HepG2 (cell line): ENCODE measurements around the gene HAT1. TPM values are rescaled to one million over a fixed set of nuclear protein-coding genes. Genes with fewer than 3 reads are reported as not detected.

Experiments
- ATF7 ChIP-seq, 2 experiments: fragments of 450-650 bp in 1 of 2; sonication (generic) in 1 of 2; formaldehyde crosslinking in 1 of 2; IDR thresholded peaks; 2 replicates each; pipeline versions ENCODE4 v1.4.0 to v1.6.1; 2016 to 2020; ENCODE audit warnings: antibody characterized with exemption in 1 of 2, mild to moderate bottlenecking in 1 of 2, missing genetic modification reagents in 1 of 2
- CHCHD3 ChIP-seq: sonication (generic); formaldehyde crosslinking; IDR thresholded peaks from 2 replicates; pipeline ENCODE4 v1.8.0; 2022; ENCODE audit warnings: mild to moderate bottlenecking, missing genetic modification reagents, moderate library complexity
- CREBL2 ChIP-seq: sonication (generic); formaldehyde crosslinking; IDR thresholded peaks from 2 replicates; pipeline ENCODE4 v1.8.1; 2023; ENCODE audit warnings: missing genetic modification reagents, mild to moderate bottlenecking, borderline replicate concordance
- CSRNP1 ChIP-seq: sonication (generic); formaldehyde crosslinking; IDR thresholded peaks from 2 replicates; pipeline ENCODE4 v1.8.1; 2023; ENCODE audit warnings: mild to moderate bottlenecking, missing genetic modification reagents
- FOXJ3 ChIP-seq: sonication (generic); formaldehyde crosslinking; IDR thresholded peaks from 2 replicates; pipeline ENCODE4 v1.4.0; 2020; ENCODE audit warnings: missing genetic modification reagents, mild to moderate bottlenecking, borderline replicate concordance
- FOXM1 ChIP-seq: sonication (generic); formaldehyde crosslinking; IDR thresholded peaks from 2 replicates; pipeline ENCODE4 v1.5.0; 2020; ENCODE audit warnings: missing genetic modification reagents
- GATAD2A ChIP-seq: IDR thresholded peaks from 2 replicates; pipeline ENCODE4 v1.6.1; 2016
- HOXD1 ChIP-seq: sonication (generic); formaldehyde crosslinking; IDR thresholded peaks from 2 replicates; pipeline ENCODE4 v1.5.0; 2020; ENCODE audit warnings: missing genetic modification reagents
- ISX ChIP-seq: sonication (generic); formaldehyde crosslinking; conservative IDR thresholded peaks from 2 replicates; pipeline ENCODE4 v1.5.0; 2020; ENCODE audit warnings: missing genetic modification reagents
- KDM5A ChIP-seq: fragments of 200-600 bp; sonication (generic); IDR thresholded peaks from 2 replicates; pipeline ENCODE4 v1.7.0; 2018; ENCODE audit warnings: antibody characterized with exemption, mild to moderate bottlenecking, low read length, borderline replicate concordance
- MAFG ChIP-seq: sonication (generic); formaldehyde crosslinking; IDR thresholded peaks from 2 replicates; pipeline ENCODE4 v1.5.1; 2020; ENCODE audit warnings: mild to moderate bottlenecking, missing genetic modification reagents
- MED13 ChIP-seq: sonication (generic); formaldehyde crosslinking; IDR thresholded peaks from 2 replicates; pipeline ENCODE4 v1.5.0; 2020; ENCODE audit warnings: missing genetic modification reagents
- MIXL1 ChIP-seq: IDR thresholded peaks from 2 replicates; pipeline ENCODE4 v1.6.1; 2016
- NR0B2 ChIP-seq: sonication (generic); formaldehyde crosslinking; IDR thresholded peaks from 2 replicates; pipeline ENCODE4 v1.4.0; 2020; ENCODE audit warnings: mild to moderate bottlenecking, missing genetic modification reagents
- POGZ ChIP-seq: sonication (generic); formaldehyde crosslinking; IDR thresholded peaks from 2 replicates; pipeline ENCODE4 v1.4.0; 2020; ENCODE audit warnings: mild to moderate bottlenecking, missing genetic modification reagents
- SIN3B ChIP-seq: fragments of 150-350 bp; IDR thresholded peaks from 2 replicates; pipeline ENCODE4 v1.6.1; 2014; ENCODE audit warnings: low read length
- SMAD3 ChIP-seq: sonication (generic); formaldehyde crosslinking; IDR thresholded peaks from 2 replicates; pipeline ENCODE4 v1.4.0; 2020; ENCODE audit warnings: missing genetic modification reagents
- SP5 ChIP-seq: IDR thresholded peaks from 2 replicates; pipeline ENCODE4 v1.6.1; 2016; ENCODE audit warnings: low read depth, borderline replicate concordance
- SPEN ChIP-seq: sonication (generic); formaldehyde crosslinking; IDR thresholded peaks from 2 replicates; pipeline ENCODE4 v1.5.1; 2020; ENCODE audit warnings: low read depth, mild to moderate bottlenecking, missing genetic modification reagents
- TEF ChIP-seq: sonication (generic); formaldehyde crosslinking; IDR thresholded peaks from 2 replicates; pipeline ENCODE4 v1.5.0; 2020; ENCODE audit warnings: missing genetic modification reagents
- ZFP1 ChIP-seq: IDR thresholded peaks from 2 replicates; pipeline ENCODE4 v1.6.1; 2016
- ZFP62 ChIP-seq: sonication (generic); formaldehyde crosslinking; IDR thresholded peaks from 2 replicates; pipeline ENCODE4 v1.4.0; 2020; ENCODE audit warnings: missing genetic modification reagents
- ZNF275 ChIP-seq: sonication (generic); formaldehyde crosslinking; IDR thresholded peaks from 2 replicates; pipeline ENCODE4 v1.8.0; 2022; ENCODE audit warnings: missing genetic modification reagents, mild to moderate bottlenecking, inconsistent platforms, borderline replicate concordance
- ZNF441 ChIP-seq: sonication (generic); formaldehyde crosslinking; IDR thresholded peaks from 2 replicates; pipeline ENCODE4 v1.7.0; 2021; ENCODE audit warnings: missing genetic modification reagents, borderline replicate concordance
- ZNF543 ChIP-seq: sonication (generic); formaldehyde crosslinking; IDR thresholded peaks from 2 replicates; pipeline ENCODE4 v1.4.0; 2020; ENCODE audit warnings: mild to moderate bottlenecking, missing genetic modification reagents
- ZNF644 ChIP-seq: IDR thresholded peaks from 2 replicates; pipeline ENCODE4 v1.6.1; 2016; ENCODE audit warnings: low read depth
- polyA plus RNA-seq, 8 experiments: library from polyadenylated mRNA; depleted of rRNA in 3 of 8; stranded (reverse) in 7 of 8; unstranded in 1 of 8; fragments of >200 nt; fragmentation: Illumina TruSeq in 4 of 8; extraction: Trizol in 4 of 8; gene quantifications; 2 replicates each; pipeline versions ENCODE4 v1.2.1 to v1.2.3, GENCODE V29; 2011 to 2016; ENCODE audit warnings: low read depth in 4 of 8, missing spikeins in 1 of 8, mixed read lengths in 1 of 8; ENCODE audit not compliant: insufficient read depth in 1 of 8
- total RNA-seq, 5 experiments: library from RNA; depleted of rRNA; stranded (reverse); fragments of >200 nt; fragmentation: Illumina TruSeq; extraction: Trizol; gene quantifications; 2 replicates each; pipeline ENCODE4 v1.2.3, GENCODE V29; 2016; ENCODE audit warnings: low read depth in 1 of 5

The HAT1 gene
- total and polyA plus RNA-seq, 2 of the 13 experiments (the other 11 are each of a cell fraction or from before 2014, with no cell fraction given), result 45.4 to 119 TPM

- TF ChIP-seq ZFP1 (CRISPR knock-in tag) (no peak), ZNF644 (CRISPR knock-in tag) (no peak; the same call in 1 of the 2 replicates), SP5 (CRISPR knock-in tag) (no peak), NR0B2 (0 out of 2 replicates have a peak, but pooled peaks have one; percentile 28), MIXL1 (CRISPR knock-in tag) (no peak), ZNF275 (CRISPR knock-in tag) (no peak), SIN3B (no peak), CREBL2 (CRISPR knock-in tag) (0 out of 2 replicates have a peak, but pooled peaks have one; percentile 21), ISX (CRISPR knock-in tag) (no peak), MAFG (CRISPR knock-in tag) (no peak), ZFP62 (CRISPR knock-in tag) (no peak), SMAD3 (peak; percentile 63; the same call in 1 of the 2 replicates), FOXM1 (no peak), SPEN (CRISPR knock-in tag) (peak; percentile 65), ZNF543 (CRISPR knock-in tag) (0 out of 2 replicates have a peak, but pooled peaks have one; percentile 60), CHCHD3 (no peak), FOXJ3 (CRISPR knock-in tag) (no peak), CSRNP1 (CRISPR knock-in tag) (peak; percentile 88), KDM5A (peak; percentile 82; the same call in 1 of the 2 replicates), MED13 (CRISPR knock-in tag) (peak; percentile 40; the same call in 1 of the 2 replicates), ZNF441 (no peak; the same call in 1 of the 2 replicates), TEF (0 out of 2 replicates have a peak, but pooled peaks have one; percentile 17), GATAD2A (CRISPR knock-in tag) (peak; percentile 51; the same call in 1 of the 2 replicates), ATF7 (IDR thresholded peaks at IDR 0.05) (no peak), ATF7 (CRISPR knock-in tag; IDR thresholded peaks at IDR 0.05) (no peak), POGZ (CRISPR knock-in tag) (no peak), HOXD1 (CRISPR knock-in tag) (no peak)
These were observed 28.2 kb upstream of the HAT1 start, which contains the start of gene SLC25A12 (continued) for GRCh38 chr2:171893824-171894611.
